H54 (cell line): ENCODE measurements around the gene CEP112.
A peak's percentile ranks its signal among the peaks of the same experiment; 100 is the strongest.
"Not testable (repeated sequence)": the region's sequence is repeated elsewhere in the genome, so short reads cannot be mapped to it uniquely, and the experiment has no call there.

Experiments used
- DNase-seq: peaks from one replicate; pipeline ENCODE4 v3.0.0; 2011; ENCODE audit warnings: low spot score, mixed read lengths; ENCODE audit not compliant: insufficient read length
- FAIRE-seq: peaks from 3 replicates; lab custom pipeline; 2011; peaks lifted over from hg19 to GRCh38; lab: Jason Lieb, UNC
- POLR2A ChIP-seq: IDR thresholded peaks from 2 replicates; pipeline ENCODE4 v1.6.1; 2011; ENCODE audit warnings: low read depth, mild to moderate bottlenecking, low read length

Gene CEP112

GRCh38 chr17:65790241-65790640, 401.7 kb downstream of the CEP112 start:
- no peak for TF ChIP-seq POLR2A
- DNase-seq (no peak), FAIRE-seq (no peak)

- FAIRE-seq (no peak), DNase-seq (no peak)
- TF ChIP-seq POLR2A = no peak
Measured at GRCh38 chr17:65787503-65787902, 404.4 kb downstream of the CEP112 start.

GRCh38 chr17:65786479-65786878, 405.5 kb downstream of the CEP112 start:
- DNase-seq = no peak
- TF ChIP-seq POLR2A = no peak
- FAIRE-seq = no peak

- TF ChIP-seq POLR2A = no peak
- FAIRE-seq = peak; percentile 99
- DNase-seq = no peak
Measured at GRCh38 chr17:65785109-65785508, 406.8 kb downstream of the CEP112 start.

- DNase-seq = no peak
- FAIRE-seq = peak; percentile 99
Measured at GRCh38 chr17:65783845-65784334, 408.0 kb downstream of the CEP112 start.

GRCh38 chr17:65782104-65782706, 409.7 kb downstream of the CEP112 start:
- FAIRE-seq = peak; percentile 50
- DNase-seq = not testable (repeated sequence)

More at GRCh38 chr17:65783845-65784334, 408.0 kb downstream of the CEP112 start:
- TF ChIP-seq POLR2A = no peak

- DNase-seq (no peak), FAIRE-seq (no peak)
Measured at GRCh38 chr17:65780111-65780510, 411.8 kb downstream of the CEP112 start.

GRCh38 chr17:65776890-65777289, 415.0 kb downstream of the CEP112 start:
- TF ChIP-seq POLR2A = no peak
- DNase-seq (no peak), FAIRE-seq (peak; percentile 6)

More at GRCh38 chr17:65780111-65780510, 411.8 kb downstream of the CEP112 start:
- TF ChIP-seq POLR2A = no peak

GRCh38 chr17:65774787-65775186, 417.1 kb downstream of the CEP112 start:
- FAIRE-seq (no peak), DNase-seq (no peak)
- no peak for TF ChIP-seq POLR2A

GRCh38 chr17:65772989-65773388, 418.9 kb downstream of the CEP112 start:
- no peak for FAIRE-seq

GRCh38 chr17:65771704-65772103, 420.2 kb downstream of the CEP112 start:
- FAIRE-seq (no peak), DNase-seq (no peak)
- TF ChIP-seq POLR2A = no peak

More at GRCh38 chr17:65772989-65773388, 418.9 kb downstream of the CEP112 start:
- TF ChIP-seq POLR2A = no peak
- DNase-seq = no peak

- no peak for FAIRE-seq
Measured at GRCh38 chr17:65763786-65764185, 428.1 kb downstream of the CEP112 start.

GRCh38 chr17:65762973-65763372, 429.0 kb downstream of the CEP112 start:
- no peak for FAIRE-seq
- TF ChIP-seq POLR2A = no peak
- DNase-seq = no peak

More at GRCh38 chr17:65763786-65764185, 428.1 kb downstream of the CEP112 start:
- DNase-seq = no peak
- no peak for TF ChIP-seq POLR2A

GRCh38 chr17:65759532-65759931, 432.4 kb downstream of the CEP112 start:
- FAIRE-seq (no peak), DNase-seq (no peak)
- TF ChIP-seq POLR2A = no peak

- DNase-seq (no peak), FAIRE-seq (no peak)
- TF ChIP-seq POLR2A = no peak
Measured at GRCh38 chr17:65756760-65757159, 435.2 kb downstream of the CEP112 start.
